Kidney epithelial cell (primary cell): ENCODE measurements around the gene CLSTN2. TPM values are rescaled to one million over a fixed set of nuclear protein-coding genes. Genes with fewer than 3 reads are reported as not detected.

Experiments used
- DNase-seq: peaks from one replicate; pipeline ENCODE4 v3.0.0-alpha.2; 2010; ENCODE audit warnings: low read depth
- H3K27me3 ChIP-seq: 2 replicates; pipeline ENCODE4 v1.6.0; 2011; ENCODE audit warnings: low read length; ENCODE audit not compliant: control insufficient read depth, insufficient read depth
- H3K36me3 ChIP-seq: 2 replicates; pipeline ENCODE4 v1.5.1; 2011; ENCODE audit warnings: low read length; ENCODE audit not compliant: control insufficient read depth, insufficient read depth
- H3K4me3 ChIP-seq: 2 replicates; pipeline ENCODE4 v1.5.1; 2011; ENCODE audit warnings: low read depth, mild to moderate bottlenecking, control low read depth, low read length
- CTCF ChIP-seq: IDR thresholded peaks from 2 replicates; pipeline ENCODE4 v1.5.1; 2011; ENCODE audit warnings: mild to moderate bottlenecking, moderate library complexity, low read length, control low read depth, inconsistent platforms; ENCODE audit not compliant: insufficient read depth, poor library complexity, severe bottlenecking
- total RNA-seq: library from RNA; depleted of rRNA; stranded (reverse); fragments of >200 nt; gene quantifications from 2 replicates; pipeline ENCODE4 v1.2.3, GENCODE V29; 2015

CLSTN2 gene
- total RNA-seq, 1 donor from 2014 or later, result 10.9 TPM

GRCh38 chr3:139978966-139979365, 44.0 kb downstream of the CLSTN2 start:
- no peak for TF ChIP-seq CTCF
- DNase-seq, result no peak
- H3K27me3 ChIP-seq, result no peaks in the 10 kb centered on the region
- no peaks in the 10 kb centered on the region for H3K36me3 ChIP-seq
- no peak overlapping the region for H3K4me3 ChIP-seq

- no peak for DNase-seq
- no peaks in the 10 kb centered on the region for H3K27me3 ChIP-seq
- no peak overlapping the region for H3K4me3 ChIP-seq
- H3K36me3 ChIP-seq, result no peaks in the 10 kb centered on the region
- TF ChIP-seq CTCF, result no peak
Observed at GRCh38 chr3:139979991-139980390, 45.0 kb downstream of the CLSTN2 start.

- peak; percentile 51 for TF ChIP-seq CTCF
- DNase-seq, result no peak
Observed at GRCh38 chr3:139982404-139982803, 47.4 kb downstream of the CLSTN2 start.

GRCh38 chr3:139985576-139985975, 50.6 kb downstream of the CLSTN2 start:
- no peak overlapping the region for H3K4me3 ChIP-seq
- no peak for DNase-seq
- no peaks in the 10 kb centered on the region for H3K36me3 ChIP-seq
- H3K27me3 ChIP-seq, result no peaks in the 10 kb centered on the region
- TF ChIP-seq CTCF, result no peak

More at GRCh38 chr3:139982404-139982803, 47.4 kb downstream of the CLSTN2 start:
- no peaks in the 10 kb centered on the region for H3K27me3 ChIP-seq
- no peaks in the 10 kb centered on the region for H3K36me3 ChIP-seq
- no peak overlapping the region for H3K4me3 ChIP-seq

- TF ChIP-seq CTCF, result no peak
- Histone ChIP-seq H3K27me3 (no peaks in the 10 kb centered on the region), H3K36me3 (no peaks in the 10 kb centered on the region), H3K4me3 (no peak overlapping the region)
- DNase-seq, result no peak
Observed at GRCh38 chr3:139987908-139988307, 52.9 kb downstream of the CLSTN2 start.

- Histone ChIP-seq H3K36me3 (no peaks in the 10 kb centered on the region), H3K4me3 (no peak overlapping the region), H3K27me3 (no peaks in the 10 kb centered on the region)
- no peak for DNase-seq
- no peak for TF ChIP-seq CTCF
Observed at GRCh38 chr3:139988472-139989156, 53.6 kb downstream of the CLSTN2 start.
